Left lobe of liver (tissue), 2 donors: ENCODE measurements around the gene SH3RF3. TPM values are rescaled to one million over a fixed set of nuclear protein-coding genes. Genes with fewer than 3 reads are reported as not detected.

Experiments
- ATAC-seq: fragments of 200-7000 bp; cut with Tn5 transposase; one replicate; pipeline ENCODE4 v1.9.1; 2020; ENCODE audit warnings: mild to moderate bottlenecking, moderate library complexity
- DNase-seq: peaks from one replicate; pipeline ENCODE4 v3.0.0-alpha.2; 2020; ENCODE audit warnings: low spot score
- total RNA-seq: library from RNA; stranded (reverse); gene quantifications from one replicate; pipeline ENCODE4 v1.2.1, GENCODE V29; 2021
- donor health status: DM: no; HTN: no; CAD: no; lungs with moderate emphysema.
- donor health status: DM: no; HTN: yes; CAD: no.

Gene SH3RF3
- total RNA-seq, 1 donor from 2014 or later: 1.1 TPM

DNA sequence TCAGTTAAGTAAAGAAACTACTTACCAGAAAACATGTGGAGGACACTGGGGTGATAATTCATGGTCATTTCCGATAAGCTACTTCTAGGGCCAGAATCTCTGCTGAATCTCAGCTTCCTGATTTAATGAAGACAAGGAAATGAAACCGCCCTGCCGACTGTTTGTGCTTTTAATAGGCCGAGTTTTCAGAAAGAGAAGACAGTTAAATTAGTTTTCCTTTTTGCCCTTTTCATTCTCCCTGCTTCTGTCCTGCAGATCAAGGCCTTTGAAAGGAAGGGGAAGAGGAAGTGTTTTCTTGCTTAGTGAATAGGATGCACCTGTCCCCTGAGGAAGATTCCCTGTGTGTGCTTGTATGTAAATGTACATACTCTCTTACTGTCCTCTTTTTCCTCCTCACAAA lies 126.6 kb downstream of the SH3RF3 start:
- ATAC-seq (no peak), DNase-seq (no peak)

GRCh38 chr2:109256111-109256510 lies 127.1 kb downstream of the SH3RF3 start:
- no peak for ATAC-seq
- no peak for DNase-seq

DNA sequence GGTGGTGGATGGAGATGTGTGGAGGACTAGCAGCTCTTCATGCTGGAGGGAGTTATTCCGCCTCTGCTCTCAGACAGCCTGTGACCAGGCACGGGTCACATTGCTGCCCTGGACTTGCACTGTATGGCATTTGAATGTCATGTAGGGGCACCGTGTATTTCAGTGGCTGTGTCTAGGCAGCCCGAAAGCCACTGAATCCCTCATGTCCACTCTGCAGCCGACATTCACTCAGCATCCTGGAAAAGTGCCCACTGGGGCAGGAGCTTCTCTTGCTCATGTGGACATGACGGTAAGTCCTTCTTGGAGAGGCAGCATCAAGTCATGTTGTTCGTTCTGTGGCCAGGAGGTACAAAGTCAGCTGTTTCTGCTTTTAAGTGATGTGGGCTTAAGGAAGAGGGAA lies 127.9 kb downstream of the SH3RF3 start:
- DNase-seq: no peak

GRCh38 chr2:109257653-109258052 lies 128.6 kb downstream of the SH3RF3 start:
- ATAC-seq (no peak), DNase-seq (no peak)

More for the DNA sequence above, 127.9 kb downstream of the SH3RF3 start:
- ATAC-seq: no peak

- ATAC-seq (no peak), DNase-seq (no peak)
Observed at GRCh38 chr2:109258376-109258775, 129.4 kb downstream of the SH3RF3 start.

GRCh38 chr2:109258905-109259540 lies 130.0 kb downstream of the SH3RF3 start:
- ATAC-seq (no peak), DNase-seq (no peak)

DNA sequence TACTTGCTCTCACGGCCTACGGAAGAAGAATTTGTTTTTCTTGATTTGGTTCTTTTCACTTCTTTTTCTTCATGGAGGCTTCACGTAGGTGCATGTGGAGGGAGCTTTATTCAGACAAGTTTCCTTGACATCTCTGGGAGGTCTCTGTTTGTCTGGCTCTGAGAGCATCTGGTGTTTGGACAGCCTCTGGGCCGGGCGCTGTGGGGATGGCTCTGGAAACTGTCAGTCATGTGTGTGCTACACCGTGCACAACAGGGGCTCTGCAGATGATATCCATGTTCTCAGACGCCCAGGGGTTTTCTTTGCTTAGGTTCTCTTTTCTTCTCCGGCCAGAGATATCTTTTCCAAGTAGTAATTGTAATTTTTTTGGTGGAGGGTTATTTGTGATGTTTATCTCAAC lies 130.7 kb downstream of the SH3RF3 start:
- DNase-seq: no peak
- ATAC-seq: no peak

GRCh38 chr2:109260116-109260855 lies 131.3 kb downstream of the SH3RF3 start:
- ATAC-seq (no peak), DNase-seq (no peak)

DNA sequence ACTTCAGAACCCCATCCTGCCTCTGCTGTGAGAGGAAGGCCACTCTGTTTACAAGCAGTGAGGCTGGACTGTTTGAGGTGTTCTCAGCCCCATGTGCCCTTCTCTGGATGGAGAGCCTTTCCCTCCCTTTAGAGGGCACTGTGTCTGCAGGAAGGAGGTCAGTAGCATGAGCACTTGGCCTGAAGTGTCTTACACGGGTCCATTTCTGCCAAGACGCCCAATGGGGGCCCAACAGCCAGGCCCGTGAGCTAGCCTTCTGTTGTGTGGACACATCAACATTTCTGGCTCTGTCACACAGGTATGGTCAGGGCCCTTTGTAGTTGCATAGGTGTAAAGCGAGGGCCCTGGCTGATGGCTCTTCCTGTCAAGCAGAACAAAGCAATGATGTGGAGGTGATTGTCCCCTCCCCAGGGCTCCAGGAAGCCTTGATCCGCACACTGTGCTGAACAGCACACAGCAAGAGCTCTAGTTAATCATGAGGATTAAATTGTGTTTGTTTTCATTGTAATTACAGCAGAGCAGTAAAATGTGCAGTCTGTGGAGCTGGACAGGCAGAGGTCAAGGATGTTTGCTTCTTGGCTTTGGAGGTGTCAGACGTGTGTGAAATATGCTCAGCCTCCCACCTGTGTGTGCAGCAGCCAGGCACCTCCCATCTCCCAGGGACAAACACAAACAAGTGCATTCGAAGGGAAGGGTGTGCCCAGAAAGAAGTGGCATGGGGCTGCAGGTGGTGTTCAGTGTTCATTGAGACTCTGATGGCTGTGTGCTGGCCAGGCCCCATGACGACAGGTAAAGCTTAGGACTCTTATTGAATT lies 132.1 kb downstream of the SH3RF3 start:
- ATAC-seq (peak; percentile 42), DNase-seq (no peak)

GRCh38 chr2:109261906-109262631 lies 133.1 kb downstream of the SH3RF3 start:
- ATAC-seq: no peak
- DNase-seq: no peak

- no peak for DNase-seq
- peak; percentile 59 for ATAC-seq
Observed at GRCh38 chr2:109264595-109265328, 135.8 kb downstream of the SH3RF3 start.

DNA sequence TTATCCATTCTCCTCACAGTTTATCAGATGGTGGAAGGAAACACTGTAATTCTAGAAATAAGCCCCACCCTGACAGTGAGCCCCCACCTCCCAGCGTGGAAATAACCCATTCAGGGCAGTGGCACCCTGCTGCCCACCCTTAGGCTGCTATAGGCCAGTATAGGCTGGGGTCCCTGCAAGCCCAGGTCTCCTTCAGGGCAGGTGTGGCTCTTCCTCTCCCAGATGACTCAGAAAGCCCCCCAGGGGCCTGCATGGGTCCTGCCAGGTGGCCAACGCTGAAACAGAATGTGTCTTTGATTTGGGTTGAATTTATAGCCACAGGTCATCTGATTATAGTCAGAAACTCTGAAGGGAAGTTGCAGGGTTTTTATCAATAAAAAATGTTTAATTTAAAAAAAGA lies 136.4 kb downstream of the SH3RF3 start:
- ATAC-seq: no peak
- no peak for DNase-seq

- DNase-seq: no peak
Observed at GRCh38 chr2:109265953-109266352, 136.9 kb downstream of the SH3RF3 start.

GRCh38 chr2:109266496-109266895 lies 137.5 kb downstream of the SH3RF3 start:
- DNase-seq (no peak), ATAC-seq (no peak)

More at GRCh38 chr2:109265953-109266352, 136.9 kb downstream of the SH3RF3 start:
- ATAC-seq: no peak

DNA sequence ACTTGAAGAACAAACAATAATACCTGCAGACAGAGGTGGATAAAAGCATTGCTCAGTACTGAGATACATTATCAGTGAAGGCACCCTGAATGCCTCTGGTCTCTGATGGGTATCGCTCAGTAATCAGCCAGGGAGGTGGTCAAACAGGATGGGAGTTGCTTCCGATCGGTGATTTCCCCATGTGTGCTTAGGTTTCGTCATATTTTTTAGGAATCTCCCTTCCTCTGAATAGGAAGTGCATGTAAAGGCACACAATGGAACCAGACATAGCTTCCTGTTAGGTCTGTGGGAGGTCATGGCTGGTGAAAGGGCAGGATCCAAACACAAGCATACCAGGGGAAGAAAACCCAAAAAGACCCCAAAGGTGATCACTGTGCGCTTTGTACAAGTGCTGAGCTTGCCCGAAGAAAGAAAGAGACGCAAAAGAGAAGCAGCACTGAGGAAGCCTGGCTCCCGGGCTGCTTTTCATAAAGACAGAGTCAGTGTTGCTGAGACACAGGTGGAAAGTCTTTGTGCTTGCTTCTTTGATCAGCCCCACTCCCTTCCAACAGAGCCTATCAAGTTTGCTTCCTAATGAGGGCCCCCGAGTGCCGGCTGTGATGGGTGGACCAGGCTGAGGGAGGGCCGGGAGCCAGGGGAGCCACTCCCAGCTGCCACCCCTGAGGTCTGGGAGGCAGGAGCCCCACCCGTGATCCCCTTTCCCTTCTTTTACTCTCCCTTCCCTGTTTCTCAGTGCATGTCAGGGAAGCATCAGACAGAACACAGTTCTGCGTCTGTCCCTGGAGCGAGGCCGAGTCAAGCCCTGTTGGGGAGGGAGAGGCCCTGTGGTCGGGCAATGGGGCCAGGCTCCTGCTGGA lies 138.2 kb downstream of the SH3RF3 start:
- no peak for DNase-seq
- ATAC-seq: no peak

- DNase-seq: no peak
- ATAC-seq: no peak
Observed at GRCh38 chr2:109268916-109269315, 139.9 kb downstream of the SH3RF3 start.

DNA sequence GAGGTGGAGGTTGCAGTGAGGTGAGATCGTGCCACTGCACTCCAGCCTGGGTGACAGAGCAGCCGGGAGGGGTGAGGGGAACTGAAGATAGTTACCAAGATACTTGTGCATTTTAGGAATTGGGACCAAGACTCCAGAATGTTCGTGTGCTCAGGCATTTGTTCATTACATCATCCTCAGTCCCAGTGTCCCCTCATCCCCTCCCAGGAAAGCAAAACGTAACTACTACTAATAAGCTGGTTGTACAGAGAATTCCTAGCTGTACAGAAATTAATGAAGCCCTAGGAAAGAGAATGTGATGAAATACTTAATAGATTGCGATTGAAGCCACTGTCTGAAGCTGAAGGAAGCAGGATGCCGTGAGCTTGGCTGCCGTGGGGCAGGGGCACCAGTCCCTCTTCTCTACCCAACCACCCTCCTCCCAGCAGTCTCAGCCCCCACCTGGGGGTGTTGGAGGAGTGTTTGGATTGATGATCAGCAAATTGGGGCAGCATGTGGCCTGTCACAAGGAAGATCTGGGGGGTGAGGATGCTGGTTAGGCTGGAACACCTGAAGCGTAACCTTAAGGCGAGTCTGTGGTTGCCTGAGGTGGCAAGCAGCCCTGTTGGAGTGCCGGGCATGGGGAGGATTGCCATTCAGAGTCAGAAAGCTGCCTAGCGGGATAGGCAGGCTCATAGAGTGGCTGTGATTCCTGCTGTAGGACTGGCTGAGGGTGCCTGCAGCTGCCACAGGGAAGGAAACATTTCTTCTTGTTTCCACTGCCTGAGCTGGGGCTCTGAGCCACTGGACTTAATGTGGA lies 140.9 kb downstream of the SH3RF3 start:
- ATAC-seq: no peak
- DNase-seq: no peak

DNA sequence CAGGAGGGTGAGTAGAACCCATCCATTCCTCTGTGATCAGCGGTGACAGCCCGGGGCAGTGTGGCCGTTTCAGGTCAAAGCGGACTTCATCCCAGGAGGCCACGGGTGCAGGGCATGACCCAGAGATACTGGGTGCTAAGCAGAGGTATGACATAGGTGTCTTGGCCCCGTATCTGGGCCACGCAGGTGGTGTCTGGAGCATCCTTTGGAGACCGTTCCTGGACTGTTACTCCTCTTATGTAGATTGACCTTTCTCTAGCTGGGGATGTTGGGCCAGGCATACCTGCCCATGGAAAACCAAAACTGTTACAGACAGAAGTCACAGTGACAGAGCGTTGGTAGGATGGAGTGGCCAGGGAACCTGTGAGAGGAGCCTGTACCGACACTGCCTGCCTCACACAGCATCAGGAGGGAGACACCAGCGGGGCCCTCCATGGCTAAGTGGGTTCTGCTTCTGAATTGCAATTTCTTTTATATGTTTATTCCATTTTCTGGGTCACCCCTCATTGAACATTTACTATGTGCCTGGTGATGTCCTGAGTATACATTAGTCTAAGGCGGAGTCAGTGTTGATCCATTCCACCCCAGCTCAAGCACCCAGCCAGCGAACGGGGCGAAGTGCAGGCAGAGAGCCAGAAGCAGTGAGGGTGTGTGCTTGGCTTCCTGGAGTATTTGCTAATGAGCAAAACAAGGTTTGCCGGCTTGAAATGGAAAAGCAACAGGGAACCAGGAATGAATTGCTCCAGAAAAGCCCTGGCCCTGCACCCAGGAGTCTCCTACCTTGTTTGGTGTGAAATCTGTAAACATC lies 141.7 kb downstream of the SH3RF3 start:
- no peak for ATAC-seq

More for the DNA sequence above, 141.7 kb downstream of the SH3RF3 start:
- no peak for DNase-seq
